Transverse colon (tissue), 4 donors: ENCODE results near the gene QSER1. TPM values are rescaled to one million over a fixed set of nuclear protein-coding genes. Genes with fewer than 3 reads are reported as not detected.

ENCODE experiments used
- DNase-seq: peaks from one replicate; pipeline ENCODE4 v3.0.0-alpha.2; 2019
- H3K27ac ChIP-seq, 4 donors: fragments of 200-600 bp; sonication (generic); 2 replicates each; pipeline ENCODE4 v1.5.1; 2016 to 2018; ENCODE audit warnings: inconsistent platforms in 4 of 4
- H3K27me3 ChIP-seq: fragments of 200-600 bp; sonication (generic); 2 replicates; pipeline ENCODE4 v1.5.1; 2017; ENCODE audit warnings: inconsistent platforms
- H3K36me3 ChIP-seq, 4 donors: fragments of 200-600 bp; sonication (generic); 2 replicates each; pipeline ENCODE4 v1.5.1; 2017 to 2019; ENCODE audit warnings: inconsistent platforms in 4 of 4
- H3K4me1 ChIP-seq, 4 donors: fragments of 200-600 bp; sonication (generic); 2 replicates each; pipeline ENCODE4 v1.5.1; 2017 to 2020; ENCODE audit warnings: inconsistent platforms in 4 of 4
- H3K4me3 ChIP-seq, 4 donors: fragments of 200-600 bp; sonication (generic); 1 replicate in 1 of 4; 2 replicates in 3 of 4; pipeline versions ENCODE4 v1.5.1 to v1.6.1; 2017 to 2019; ENCODE audit warnings: inconsistent platforms in 4 of 4
- H3K9me3 ChIP-seq, 2 donors: fragments of 200-600 bp; sonication (generic); 2 replicates each; pipeline ENCODE4 v1.5.1; 2017 to 2019; ENCODE audit warnings: inconsistent platforms in 2 of 2
- EP300 ChIP-seq: sonication (generic); formaldehyde crosslinking; IDR thresholded peaks from one replicate; pipeline ENCODE4 v1.6.1; 2017; ENCODE audit warnings: antibody characterized with exemption, low read depth
- POLR2A ChIP-seq: fragments of 450-650 bp; IDR thresholded peaks from one replicate; pipeline ENCODE4 v1.6.1; 2016; ENCODE audit warnings: antibody characterized with exemption, mild to moderate bottlenecking, moderate library complexity
- POLR2AphosphoS5 ChIP-seq, 3 donors: sonication (generic); formaldehyde crosslinking; IDR thresholded peaks; one replicate each; pipeline ENCODE4 v1.6.1; 2016; ENCODE audit warnings: antibody characterized with exemption in 3 of 3
- WGBS, 2 donors: methylation state at CpG; one replicate each; pipeline ENCODE4 v1.1.5; 2018; ENCODE audit warnings: low coverage in 1 of 2; 5-methylcytosine and 5-hydroxymethylcytosine counted together
- in situ Hi-C, 4 donors: fragments of 200-750 bp; cut with MboI; loops; one replicate each; pipeline versions ENCODE4 v1.15.0 to v1.15.1; 2017; ENCODE audit warnings: low sequenced_read_pairs in 3 of 4, low pct_ligation_motif_present in 1 of 4, low pct_unique_long_range_greater_than_20kb in 1 of 4
- intact Hi-C: fragments of 100-400 bp; cut with DNase I; formaldehyde crosslinking; loops from one replicate; pipeline ENCODE4 v1.15.1; 2023; ENCODE audit warnings: low total_unique reads
- total RNA-seq, 4 donors: library from RNA; depleted of rRNA; stranded (reverse); fragments of >200 nt; gene quantifications; one replicate each; pipeline ENCODE4 v1.1.0, GENCODE V29; 2016
- TF ChIP-seq, protein P1 (sequence below), 5 experiments: fragments of 200-600 bp in 3 of 5; fragments of 450-650 bp in 2 of 5; sonication (generic) in 3 of 5; IDR thresholded peaks; 1 replicate in 2 of 5; 2 replicates in 3 of 5; pipeline ENCODE4 v1.5.1; 2016 to 2017; ENCODE audit warnings: antibody characterized with exemption in 5 of 5, inconsistent platforms in 3 of 5, mild to moderate bottlenecking in 2 of 5, moderate library complexity in 1 of 5

The QSER1 gene
- total RNA-seq, 4 donors from 2014 or later = 20.5 to 39.2 (median 31.9) TPM

DNA sequence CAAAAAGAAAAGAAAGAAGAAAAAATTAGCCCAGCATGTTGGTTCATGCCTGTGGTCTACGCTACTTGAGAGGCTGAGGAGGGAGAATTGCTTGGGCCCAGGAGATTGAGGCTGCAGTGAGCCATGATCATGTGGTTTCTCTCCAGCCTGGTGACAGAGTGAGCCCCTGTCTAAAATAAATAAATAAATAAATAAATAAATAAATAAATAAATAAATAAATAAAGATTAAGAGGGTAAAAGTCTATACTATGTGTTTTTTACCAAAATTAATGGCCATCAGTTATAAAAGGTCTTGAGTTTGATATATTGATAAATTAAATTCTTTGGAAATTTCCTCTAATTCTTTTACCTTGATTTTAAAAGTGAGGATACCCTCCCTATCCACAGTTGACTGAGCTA is 97.9 kb downstream of the QSER1 start:
- peaks cover 0 to 4% (median 0%) of the 10 kb centered on the region in 4 donors for H3K4me1 ChIP-seq
- no peak overlapping the region for H3K4me3 ChIP-seq
- H3K36me3 ChIP-seq = no peaks in the 10 kb centered on the region
- 0 to 80% methylated on average over 1 of the region's 1 CpG for WGBS, 2 donors
- peaks cover 4 to 5% of the 10 kb centered on the region in 2 donors for H3K9me3 ChIP-seq
- H3K27ac ChIP-seq = no peak overlapping the region
- in situ Hi-C loops (no loop called here), intact Hi-C loops (no loop called here)
- no peak for DNase-seq
- TF ChIP-seq POLR2AphosphoS5 (IDR thresholded peaks at IDR 0.05) = no peak
- TF ChIP-seq, protein P1, sequence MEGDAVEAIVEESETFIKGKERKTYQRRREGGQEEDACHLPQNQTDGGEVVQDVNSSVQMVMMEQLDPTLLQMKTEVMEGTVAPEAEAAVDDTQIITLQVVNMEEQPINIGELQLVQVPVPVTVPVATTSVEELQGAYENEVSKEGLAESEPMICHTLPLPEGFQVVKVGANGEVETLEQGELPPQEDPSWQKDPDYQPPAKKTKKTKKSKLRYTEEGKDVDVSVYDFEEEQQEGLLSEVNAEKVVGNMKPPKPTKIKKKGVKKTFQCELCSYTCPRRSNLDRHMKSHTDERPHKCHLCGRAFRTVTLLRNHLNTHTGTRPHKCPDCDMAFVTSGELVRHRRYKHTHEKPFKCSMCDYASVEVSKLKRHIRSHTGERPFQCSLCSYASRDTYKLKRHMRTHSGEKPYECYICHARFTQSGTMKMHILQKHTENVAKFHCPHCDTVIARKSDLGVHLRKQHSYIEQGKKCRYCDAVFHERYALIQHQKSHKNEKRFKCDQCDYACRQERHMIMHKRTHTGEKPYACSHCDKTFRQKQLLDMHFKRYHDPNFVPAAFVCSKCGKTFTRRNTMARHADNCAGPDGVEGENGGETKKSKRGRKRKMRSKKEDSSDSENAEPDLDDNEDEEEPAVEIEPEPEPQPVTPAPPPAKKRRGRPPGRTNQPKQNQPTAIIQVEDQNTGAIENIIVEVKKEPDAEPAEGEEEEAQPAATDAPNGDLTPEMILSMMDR (IDR thresholded peaks at IDR 0.05) = no peak
- TF ChIP-seq POLR2A = no peak
- no peak for TF ChIP-seq EP300
- no peaks in the 10 kb centered on the region for H3K27me3 ChIP-seq

DNA sequence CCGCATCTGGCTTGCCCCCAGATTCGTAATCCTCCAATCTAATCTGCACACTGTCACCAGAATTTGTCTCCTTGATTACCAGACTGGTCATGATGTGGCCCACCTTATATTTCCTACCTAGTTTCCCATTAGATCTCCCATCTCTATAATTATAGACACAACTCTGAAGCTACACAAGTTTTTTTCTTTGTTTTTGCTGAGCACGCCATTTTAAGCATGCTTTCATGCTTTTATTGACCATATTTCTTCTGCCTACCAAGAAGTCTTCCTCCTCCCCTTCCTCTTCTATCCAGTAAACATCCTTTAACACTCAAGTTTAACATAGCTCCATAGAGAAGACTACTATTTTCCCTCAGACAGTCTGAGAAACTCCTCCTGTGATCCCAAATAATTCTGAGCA is 98.8 kb downstream of the QSER1 start:
- Histone ChIP-seq H3K4me3 (no peak overlapping the region), H3K36me3 (no peaks in the 10 kb centered on the region), H3K4me1 (peaks cover 0 to 4% (median 0%) of the 10 kb centered on the region in 4 donors), H3K9me3 (peaks cover 4 to 5% of the 10 kb centered on the region in 2 donors), H3K27me3 (no peaks in the 10 kb centered on the region), H3K27ac (no peak overlapping the region)
- no peak for TF ChIP-seq POLR2A
- TF ChIP-seq, protein P1 (IDR thresholded peaks at IDR 0.05) = no peak
- DNase-seq = no peak
- in situ Hi-C loops = no loop called here
- intact Hi-C loops = no loop called here
- 91 to 100% methylated on average over 1 to 3 of the region's 3 CpGs for WGBS, 2 donors

DNA sequence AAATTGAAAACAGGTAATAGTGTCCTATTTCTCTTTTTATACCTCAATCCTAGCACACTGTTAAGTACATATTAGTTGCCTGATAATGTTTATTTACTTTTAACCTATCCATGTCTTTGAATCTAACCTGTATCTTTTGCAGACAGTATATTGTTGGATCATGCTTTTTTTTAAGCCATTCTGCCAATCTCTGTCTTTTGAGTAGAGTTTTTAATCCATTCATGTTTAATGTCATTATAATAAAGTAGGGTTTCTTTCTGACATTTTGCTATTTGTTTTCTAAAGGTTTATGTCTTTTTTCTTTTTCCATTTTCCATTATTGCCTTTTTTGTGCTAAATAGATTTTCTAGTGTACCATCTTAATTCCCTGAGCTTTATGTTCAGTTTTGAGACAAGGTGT is 99.3 kb downstream of the QSER1 start:
- TF ChIP-seq POLR2AphosphoS5 (IDR thresholded peaks at IDR 0.05) (no peak), EP300 (no peak), POLR2A (no peak)
- TF ChIP-seq, protein P1 (IDR thresholded peaks at IDR 0.05) = no peak
- Histone ChIP-seq H3K27me3 (no peaks in the 10 kb centered on the region), H3K27ac (no peak overlapping the region), H3K9me3 (peaks cover 4 to 5% of the 10 kb centered on the region in 2 donors), H3K4me3 (no peak overlapping the region), H3K36me3 (no peaks in the 10 kb centered on the region), H3K4me1 (peaks cover 0 to 4% (median 0%) of the 10 kb centered on the region in 4 donors)
- intact Hi-C loops = no loop called here
- DNase-seq = no peak
- in situ Hi-C loops = no loop called here

- H3K36me3 ChIP-seq = no peaks in the 10 kb centered on the region
- H3K4me3 ChIP-seq = no peak overlapping the region
- intact Hi-C loops = no loop called here
- DNase-seq = no peak
- H3K27ac ChIP-seq = no peak overlapping the region
- H3K9me3 ChIP-seq = no peaks in the 10 kb centered on the region
- TF ChIP-seq, protein P1 (IDR thresholded peaks at IDR 0.05) = no peak
- TF ChIP-seq EP300 = no peak
- no peak for TF ChIP-seq POLR2AphosphoS5 (IDR thresholded peaks at IDR 0.05)
- TF ChIP-seq POLR2A = no peak
- H3K4me1 ChIP-seq = peaks cover 0 to 5% (median 0%) of the 10 kb centered on the region in 4 donors
- no peaks in the 10 kb centered on the region for H3K27me3 ChIP-seq
- in situ Hi-C loops = no loop called here
Measured at GRCh38 chr11:33000181-33000580, 107.6 kb downstream of the QSER1 start.
